Esophagus (tissue), 2 donors: ENCODE data around the gene PRR33. TPM values are rescaled to one million over a fixed set of nuclear protein-coding genes. Genes with fewer than 3 reads are reported as not detected.
A peak's percentile ranks its signal among the peaks of the same experiment; 100 is the strongest.

Source experiments
- H3K27ac ChIP-seq, 2 donors: one replicate each; pipeline ENCODE4 v1.5.1; 2013; ENCODE audit warnings: low read depth in 2 of 2, mild to moderate bottlenecking in 2 of 2, inconsistent platforms in 1 of 2, low read length in 1 of 2, moderate library complexity in 1 of 2
- H3K27me3 ChIP-seq, 2 donors: one replicate each; pipeline ENCODE4 v1.6.1; 2013; ENCODE audit warnings: low read length in 2 of 2, control low read depth in 1 of 2, mild to moderate bottlenecking in 1 of 2; ENCODE audit not compliant: insufficient read depth in 2 of 2, control insufficient read depth in 1 of 2
- H3K36me3 ChIP-seq, 2 donors: one replicate each; pipeline ENCODE4 v1.6.1; 2013; ENCODE audit warnings: low read length in 1 of 2; ENCODE audit not compliant: control insufficient read depth in 2 of 2, insufficient read depth in 2 of 2
- H3K4me1 ChIP-seq, 2 donors: one replicate each; pipeline ENCODE4 v1.6.1; 2013; ENCODE audit warnings: low read length in 1 of 2; ENCODE audit not compliant: control insufficient read depth in 2 of 2, insufficient read depth in 2 of 2
- H3K4me3 ChIP-seq, 2 donors: one replicate each; pipeline ENCODE4 v1.5.1; 2013; ENCODE audit warnings: low read length in 2 of 2, mild to moderate bottlenecking in 2 of 2, low read depth in 1 of 2, moderate library complexity in 1 of 2
- H3K9me3 ChIP-seq, 2 donors: one replicate each; pipeline ENCODE4 v1.6.1; 2013; ENCODE audit warnings: mild to moderate bottlenecking in 2 of 2, low read depth in 1 of 2, low read length in 1 of 2, moderate library complexity in 1 of 2; ENCODE audit not compliant: control insufficient read depth in 2 of 2, insufficient read depth in 1 of 2
- WGBS, 2 donors: extraction: QIAGEN DNeasy Blood & Tissue Kit; methylation state at CpG; one replicate each; pipeline ENCODE4 v1.1.7; 2013; 5-methylcytosine and 5-hydroxymethylcytosine counted together
- polyA plus RNA-seq, 2 donors: library from polyadenylated mRNA; stranded (reverse); fragments of 200-250 nt; gene quantifications; one replicate each; pipeline ENCODE4 v1.2.3, GENCODE V29; 2013
- donor health status: healthy with polysubstance abuse.
- donor health status: Bipolar disorder and iron deficiency.

Gene PRR33
- polyA plus RNA-seq, 2 donors = 0.02 to 0.43 TPM

DNA sequence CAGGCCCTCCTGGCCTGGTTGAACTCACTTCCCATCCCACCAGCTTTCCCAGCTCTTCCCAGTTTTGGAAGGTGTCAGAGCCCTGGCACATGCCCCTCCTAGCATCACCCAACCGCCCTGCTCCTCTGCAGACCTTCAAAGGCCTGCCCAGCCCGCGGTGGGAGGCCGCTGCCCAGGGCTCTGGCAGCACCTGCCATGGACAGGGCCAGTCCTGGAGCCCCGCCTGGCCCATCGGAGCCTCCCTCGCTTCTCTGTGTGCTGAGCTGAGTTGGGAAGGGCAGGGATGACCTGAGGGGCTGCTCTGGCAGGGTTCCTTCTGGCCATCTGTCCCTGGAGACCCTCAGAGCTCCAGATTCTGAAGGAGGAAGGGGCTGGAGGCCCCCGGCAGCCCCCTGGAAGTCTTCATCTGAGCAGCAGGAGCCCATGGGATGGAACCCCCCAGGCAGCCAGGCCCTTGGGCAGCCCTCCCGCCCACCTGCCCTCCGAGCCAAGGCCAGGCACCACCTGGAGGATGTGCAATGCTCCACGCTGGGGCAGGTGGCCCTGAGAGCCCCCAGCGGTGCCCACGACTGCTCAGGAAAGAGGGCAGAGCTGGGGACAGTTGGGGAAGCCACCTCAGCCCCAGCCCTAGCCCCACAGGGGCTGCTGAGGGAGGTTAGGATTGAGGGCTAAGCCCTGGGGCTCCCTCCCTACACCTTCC is 35.2 kb downstream of the PRR33 start:
- no peaks in the 10 kb centered on the region for H3K9me3 ChIP-seq
- no peak overlapping the region for H3K27ac ChIP-seq
- WGBS, 2 donors = 89 to 91% methylated on average over 13 of the region's 13 CpGs
- no peaks in the 10 kb centered on the region for H3K27me3 ChIP-seq
- peaks cover 0 to 5% of the 10 kb centered on the region in 2 donors for H3K4me1 ChIP-seq
- no peak overlapping the region for H3K4me3 ChIP-seq
- H3K36me3 ChIP-seq = no peaks in the 10 kb centered on the region

DNA sequence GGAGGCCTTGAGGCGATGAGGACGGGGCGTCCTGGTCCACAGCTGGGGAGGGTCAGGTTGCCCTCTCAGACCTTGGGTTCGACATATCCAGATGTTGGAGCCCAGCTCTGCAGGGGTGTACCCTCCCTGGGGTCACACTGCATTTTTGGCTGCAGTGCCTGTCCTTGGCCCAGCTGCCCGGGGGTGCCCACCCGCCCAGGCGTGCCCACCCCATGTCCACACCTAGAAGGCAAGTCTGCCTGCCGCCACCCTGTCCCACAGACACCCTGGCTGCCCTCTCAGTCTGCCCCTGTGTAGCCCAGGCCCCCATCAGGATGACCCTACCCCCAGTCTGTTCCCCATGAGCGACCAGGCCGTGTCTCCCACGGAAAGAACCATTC is 35.8 kb downstream of the PRR33 start:
- no peak overlapping the region for H3K27ac ChIP-seq
- peaks cover 0 to 5% of the 10 kb centered on the region in 2 donors for H3K4me1 ChIP-seq
- H3K36me3 ChIP-seq = no peaks in the 10 kb centered on the region
- no peaks in the 10 kb centered on the region for H3K9me3 ChIP-seq
- no peak overlapping the region for H3K4me3 ChIP-seq
- no peaks in the 10 kb centered on the region for H3K27me3 ChIP-seq
- WGBS, 2 donors = 85 to 90% methylated on average over 10 to 11 of the region's 11 CpGs

DNA sequence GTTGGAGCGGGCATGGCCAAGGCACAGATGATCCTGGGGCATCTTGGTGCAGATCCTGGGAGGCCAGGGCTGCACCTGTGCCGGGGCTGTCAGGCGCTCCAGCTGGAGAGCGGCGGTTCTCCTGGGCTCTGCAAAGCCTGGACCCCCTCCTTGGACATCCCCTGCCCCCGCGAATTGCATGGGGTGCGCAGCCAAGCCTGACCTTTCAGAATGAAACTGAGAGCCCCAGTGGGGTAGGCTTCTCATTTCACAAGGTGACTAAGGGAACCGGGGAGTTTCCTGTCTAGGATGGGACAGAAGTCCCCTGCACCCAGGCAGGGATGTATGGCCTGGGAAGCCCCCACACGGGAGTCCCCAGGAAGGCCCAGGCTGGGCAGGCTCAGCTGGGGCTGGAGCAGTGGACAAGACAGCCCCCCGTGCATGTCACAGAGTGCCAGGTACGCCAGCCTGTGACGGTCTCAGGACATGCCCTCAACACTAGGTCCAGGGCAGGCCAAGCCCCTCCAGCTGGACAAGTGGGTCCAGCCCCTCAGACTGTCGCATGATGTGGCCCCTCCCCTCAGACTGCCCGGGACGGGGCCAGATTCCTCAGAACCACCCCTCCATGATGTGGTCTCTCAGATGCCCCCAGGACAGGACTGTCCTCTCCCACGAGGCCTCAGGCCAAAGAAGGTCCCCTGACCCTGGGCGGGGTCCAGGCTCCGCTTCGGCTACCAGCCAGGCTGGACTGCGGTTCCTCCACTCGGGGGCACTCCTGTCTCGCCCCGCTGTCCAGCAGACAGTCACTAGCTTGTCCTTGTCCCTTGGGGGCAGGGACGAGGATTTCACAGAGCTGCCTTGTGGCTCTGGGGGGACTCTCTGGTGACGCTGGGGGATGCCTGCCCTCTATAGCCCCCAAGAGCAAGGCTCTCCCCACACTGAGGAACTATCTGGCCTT is 36.5 kb downstream of the PRR33 start:
- H3K27ac ChIP-seq = no peak overlapping the region
- H3K9me3 ChIP-seq = no peaks in the 10 kb centered on the region
- no peaks in the 10 kb centered on the region for H3K36me3 ChIP-seq
- no peaks in the 10 kb centered on the region for H3K27me3 ChIP-seq
- H3K4me3 ChIP-seq = peak overlapping the region in 1 of 2 donors; percentile 5
- H3K4me1 ChIP-seq = peaks cover 0 to 5% of the 10 kb centered on the region in 2 donors
- WGBS, 2 donors = 74 to 79% methylated on average over 26 of the region's 26 CpGs

DNA sequence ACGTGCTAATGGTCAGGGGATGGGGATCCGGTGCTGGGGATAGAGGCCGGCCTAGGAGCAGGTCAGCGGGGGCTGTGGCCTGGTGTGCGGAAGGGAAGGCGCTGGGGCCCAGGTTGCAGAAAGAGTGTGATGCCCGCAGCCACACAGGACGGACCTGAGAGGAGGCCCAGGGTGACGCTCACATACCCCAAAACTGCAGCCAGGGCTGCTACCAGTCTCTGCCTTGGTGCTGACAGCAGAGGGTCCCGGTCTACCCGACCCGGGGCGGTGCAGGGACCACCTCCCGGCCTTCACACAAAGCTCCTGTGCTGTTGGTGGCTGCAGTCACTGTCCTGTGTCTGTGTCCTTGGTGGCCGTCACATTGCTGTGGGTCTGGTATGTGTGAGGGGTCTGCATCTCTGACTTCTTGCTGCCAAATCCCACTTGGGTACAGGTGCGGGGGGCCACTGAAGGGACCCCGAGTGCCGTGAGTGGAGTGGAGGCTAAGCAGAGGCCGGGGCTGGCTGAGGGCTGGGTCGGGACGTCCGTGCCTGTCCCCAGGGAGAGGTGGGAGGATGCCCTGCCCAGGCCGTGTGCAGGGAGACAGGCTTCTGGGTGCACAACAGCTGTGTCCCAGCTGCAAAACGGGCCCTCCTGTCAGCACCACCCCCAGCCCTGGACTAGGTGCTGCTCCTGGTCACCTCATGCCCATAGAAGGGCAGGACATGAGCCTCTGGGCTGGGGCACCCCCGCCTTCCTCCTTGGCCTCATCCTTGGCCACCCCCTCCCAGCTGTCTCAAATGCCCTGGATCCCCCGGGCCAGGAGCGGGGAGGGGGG is 37.4 kb downstream of the PRR33 start:
- H3K27me3 ChIP-seq = no peaks in the 10 kb centered on the region
- no peaks in the 10 kb centered on the region for H3K9me3 ChIP-seq
- H3K36me3 ChIP-seq = no peaks in the 10 kb centered on the region
- no peak overlapping the region for H3K27ac ChIP-seq
- WGBS, 2 donors = 74 to 81% methylated on average over 27 of the region's 27 CpGs
- H3K4me1 ChIP-seq = peaks cover 0 to 5% of the 10 kb centered on the region in 2 donors
- peak overlapping the region; percentile 28 to 53 for H3K4me3 ChIP-seq

DNA sequence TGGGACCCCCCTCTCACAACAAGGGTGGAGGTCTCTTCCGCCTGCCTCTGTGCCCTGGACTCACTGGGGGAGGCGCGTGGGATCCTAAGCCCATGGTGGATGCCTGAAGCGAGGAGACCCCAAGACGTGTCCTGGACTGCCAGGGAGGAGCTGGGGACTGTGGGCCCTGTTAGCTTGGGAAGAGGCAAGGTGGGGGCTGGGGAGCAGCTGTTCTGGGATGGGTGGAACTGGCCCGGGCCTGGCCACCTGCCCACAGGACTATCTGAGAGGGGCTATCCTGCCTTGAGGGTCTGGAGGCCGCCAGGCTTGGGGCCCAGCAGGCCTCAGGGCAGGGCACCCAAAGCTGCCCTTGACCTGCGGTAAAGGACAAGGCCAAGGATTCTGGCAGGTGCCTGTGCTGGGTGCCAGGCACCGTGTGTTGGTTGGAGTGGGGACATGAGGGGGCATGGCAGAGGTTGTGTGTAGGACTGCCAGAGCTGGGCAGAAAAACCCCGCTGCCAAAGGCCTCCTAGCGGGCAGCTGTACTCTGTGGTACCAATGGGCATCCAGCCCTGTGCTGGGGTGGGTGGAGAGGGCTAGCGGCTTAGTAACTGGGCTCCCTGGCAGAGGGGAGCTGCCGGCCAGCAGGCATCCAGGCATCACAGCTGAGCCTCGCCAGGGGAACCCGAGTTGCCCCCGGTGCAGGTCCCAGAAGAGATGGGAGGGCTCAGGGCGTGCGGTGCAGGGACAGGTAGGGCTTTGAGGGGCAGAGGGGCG is 38.1 kb downstream of the PRR33 start:
- Histone ChIP-seq H3K4me3 (peak overlapping the region; percentile 28 to 53), H3K27me3 (no peaks in the 10 kb centered on the region), H3K4me1 (peaks cover 0 to 5% of the 10 kb centered on the region in 2 donors), H3K9me3 (no peaks in the 10 kb centered on the region), H3K27ac (peak overlapping the region; percentile 6 to 14), H3K36me3 (no peaks in the 10 kb centered on the region)
- 72 to 79% methylated on average over 19 of the region's 19 CpGs for WGBS, 2 donors

DNA sequence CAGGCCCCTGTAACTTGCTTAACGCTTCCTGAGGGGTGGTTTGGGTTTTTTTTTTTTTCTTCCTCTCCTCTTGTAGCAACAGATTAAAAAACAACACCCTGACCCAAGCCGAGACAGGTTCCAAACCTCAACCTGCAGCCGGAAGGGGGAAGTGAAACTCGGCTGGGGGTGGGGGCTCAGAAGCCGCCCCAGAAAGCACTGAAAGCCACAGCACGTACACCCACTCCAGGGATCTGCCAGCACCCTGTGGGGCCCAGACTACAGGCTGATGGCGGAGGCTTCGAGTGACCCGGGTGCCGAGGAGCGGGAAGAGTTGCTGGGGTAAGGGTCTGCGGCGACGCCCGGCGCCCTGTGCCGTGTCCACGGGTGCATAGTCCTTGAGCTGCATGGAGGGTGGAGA is 38.8 kb downstream of the PRR33 start, which contains the start of gene LSP1:
Gene LSP1 (plus strand): TSS at position 208 of the 400 bp plus-strand sequence. CDS start 61 bp downstream, at position 269.
- Histone ChIP-seq H3K36me3 (no peaks in the 10 kb centered on the region), H3K9me3 (no peaks in the 10 kb centered on the region), H3K4me1 (peaks cover 0 to 5% of the 10 kb centered on the region in 2 donors), H3K27ac (peak within 1 kb of the TSS; percentile 6 to 32), H3K4me3 (peak within 1 kb of the TSS; percentile 28 to 53), H3K27me3 (no peaks in the 10 kb centered on the region)
- WGBS, 2 donors = 65 to 77% methylated on average over 18 of the region's 18 CpGs

DNA sequence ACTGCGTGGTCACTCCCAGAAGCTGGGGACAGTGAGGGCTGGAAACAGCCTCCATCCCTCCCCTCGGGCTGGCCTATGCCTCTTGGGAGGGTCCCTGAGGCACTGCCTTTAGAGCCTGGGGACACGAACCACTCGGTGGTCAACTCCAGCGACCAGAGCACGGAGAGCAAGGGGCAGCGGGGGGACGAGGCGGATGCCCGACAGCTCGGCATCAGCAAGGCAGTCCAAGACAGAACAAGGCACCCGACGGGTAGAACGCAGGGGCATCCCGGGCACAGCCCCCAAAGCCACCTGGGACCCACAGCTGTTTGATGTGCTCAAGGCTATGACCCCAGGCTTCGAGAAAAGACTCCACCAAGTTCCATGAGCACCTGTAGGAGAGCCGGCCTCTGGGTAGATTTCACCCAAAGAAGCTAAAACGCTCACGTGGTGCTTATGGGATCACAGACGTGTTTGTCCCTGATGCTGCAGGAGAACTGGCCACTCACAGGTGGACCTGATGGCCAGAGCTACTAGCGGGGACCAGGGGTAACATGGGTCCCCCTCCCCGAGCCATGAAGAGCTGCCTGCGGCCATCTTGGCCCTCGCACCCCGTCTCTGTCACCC is 39.3 kb downstream of the PRR33 start:
- Histone ChIP-seq H3K4me3 (no peak overlapping the region), H3K27me3 (no peaks in the 10 kb centered on the region), H3K36me3 (no peaks in the 10 kb centered on the region), H3K27ac (peak overlapping the region in 1 of 2 donors; percentile 32), H3K4me1 (peaks cover 0 to 5% of the 10 kb centered on the region in 2 donors), H3K9me3 (no peaks in the 10 kb centered on the region)
- WGBS, 2 donors = 83% methylated on average over 25 of the region's 25 CpGs

DNA sequence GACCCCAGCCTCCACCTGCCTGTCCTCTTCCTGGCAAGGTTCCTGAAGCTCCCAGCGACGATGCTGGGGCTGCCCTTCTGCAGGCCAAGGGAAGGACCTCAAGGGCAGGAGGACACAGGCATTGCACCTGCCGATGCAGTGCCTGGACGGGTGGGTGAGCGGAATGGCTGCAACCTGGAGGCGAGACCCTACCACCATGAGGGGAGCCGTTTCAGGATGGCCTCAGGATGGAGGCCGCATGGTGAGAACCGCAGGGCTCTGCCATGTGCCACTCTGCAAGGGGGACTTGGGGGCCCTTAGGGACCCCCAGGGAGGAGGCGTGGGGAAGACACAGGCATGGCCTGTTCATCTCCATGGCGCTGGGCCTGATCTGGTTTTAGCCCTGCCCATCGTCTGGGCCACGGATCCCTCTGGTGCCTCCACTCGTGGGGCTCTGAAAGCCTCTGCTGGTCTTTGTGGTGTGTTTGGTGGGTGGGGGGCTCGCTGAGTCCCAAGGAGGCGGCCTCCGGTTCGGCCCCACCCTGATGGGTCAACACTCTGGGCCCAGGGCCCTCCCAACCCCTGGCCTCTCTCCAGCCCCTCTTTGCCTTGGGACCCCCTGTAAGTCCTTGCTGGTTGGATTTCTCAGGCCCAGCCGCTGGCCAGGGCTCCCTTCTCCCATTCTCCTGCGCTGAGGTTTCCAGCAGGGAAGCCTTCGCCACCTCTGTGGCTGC is 40.1 kb downstream of the PRR33 start:
- peaks cover 0 to 5% of the 10 kb centered on the region in 2 donors for H3K4me1 ChIP-seq
- 87 to 92% methylated on average over 17 to 21 of the region's 21 CpGs for WGBS, 2 donors
- H3K27ac ChIP-seq = no peak overlapping the region
- no peaks in the 10 kb centered on the region for H3K27me3 ChIP-seq
- no peak overlapping the region for H3K4me3 ChIP-seq
- H3K9me3 ChIP-seq = no peaks in the 10 kb centered on the region
- no peaks in the 10 kb centered on the region for H3K36me3 ChIP-seq
